Retinal pigment epithelial cell (primary cell): Measurements from ENCODE around the gene TMEM63B.

ENCODE experiments used
- DNase-seq: peaks from one replicate; pipeline ENCODE4 v3.0.0-alpha.2; 2010; ENCODE audit warnings: low read depth
- H3K4me3 ChIP-seq: 2 replicates; pipeline ENCODE4 v1.5.1; 2011; ENCODE audit warnings: mild to moderate bottlenecking, low read length, control low read depth, moderate library complexity
- TF ChIP-seq, protein P1 (sequence below): conservative IDR thresholded peaks from 2 replicates; pipeline ENCODE4 v1.5.1; 2011; ENCODE audit warnings: low read depth, low read length, control low read depth, inconsistent platforms

The TMEM63B gene

GRCh38 chr6:44176130-44176761, 48.9 kb downstream of the TMEM63B start:
- no peak for DNase-seq
- H3K4me3 ChIP-seq: no peak overlapping the region
- TF ChIP-seq, protein P1, sequence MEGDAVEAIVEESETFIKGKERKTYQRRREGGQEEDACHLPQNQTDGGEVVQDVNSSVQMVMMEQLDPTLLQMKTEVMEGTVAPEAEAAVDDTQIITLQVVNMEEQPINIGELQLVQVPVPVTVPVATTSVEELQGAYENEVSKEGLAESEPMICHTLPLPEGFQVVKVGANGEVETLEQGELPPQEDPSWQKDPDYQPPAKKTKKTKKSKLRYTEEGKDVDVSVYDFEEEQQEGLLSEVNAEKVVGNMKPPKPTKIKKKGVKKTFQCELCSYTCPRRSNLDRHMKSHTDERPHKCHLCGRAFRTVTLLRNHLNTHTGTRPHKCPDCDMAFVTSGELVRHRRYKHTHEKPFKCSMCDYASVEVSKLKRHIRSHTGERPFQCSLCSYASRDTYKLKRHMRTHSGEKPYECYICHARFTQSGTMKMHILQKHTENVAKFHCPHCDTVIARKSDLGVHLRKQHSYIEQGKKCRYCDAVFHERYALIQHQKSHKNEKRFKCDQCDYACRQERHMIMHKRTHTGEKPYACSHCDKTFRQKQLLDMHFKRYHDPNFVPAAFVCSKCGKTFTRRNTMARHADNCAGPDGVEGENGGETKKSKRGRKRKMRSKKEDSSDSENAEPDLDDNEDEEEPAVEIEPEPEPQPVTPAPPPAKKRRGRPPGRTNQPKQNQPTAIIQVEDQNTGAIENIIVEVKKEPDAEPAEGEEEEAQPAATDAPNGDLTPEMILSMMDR: no peak

DNA sequence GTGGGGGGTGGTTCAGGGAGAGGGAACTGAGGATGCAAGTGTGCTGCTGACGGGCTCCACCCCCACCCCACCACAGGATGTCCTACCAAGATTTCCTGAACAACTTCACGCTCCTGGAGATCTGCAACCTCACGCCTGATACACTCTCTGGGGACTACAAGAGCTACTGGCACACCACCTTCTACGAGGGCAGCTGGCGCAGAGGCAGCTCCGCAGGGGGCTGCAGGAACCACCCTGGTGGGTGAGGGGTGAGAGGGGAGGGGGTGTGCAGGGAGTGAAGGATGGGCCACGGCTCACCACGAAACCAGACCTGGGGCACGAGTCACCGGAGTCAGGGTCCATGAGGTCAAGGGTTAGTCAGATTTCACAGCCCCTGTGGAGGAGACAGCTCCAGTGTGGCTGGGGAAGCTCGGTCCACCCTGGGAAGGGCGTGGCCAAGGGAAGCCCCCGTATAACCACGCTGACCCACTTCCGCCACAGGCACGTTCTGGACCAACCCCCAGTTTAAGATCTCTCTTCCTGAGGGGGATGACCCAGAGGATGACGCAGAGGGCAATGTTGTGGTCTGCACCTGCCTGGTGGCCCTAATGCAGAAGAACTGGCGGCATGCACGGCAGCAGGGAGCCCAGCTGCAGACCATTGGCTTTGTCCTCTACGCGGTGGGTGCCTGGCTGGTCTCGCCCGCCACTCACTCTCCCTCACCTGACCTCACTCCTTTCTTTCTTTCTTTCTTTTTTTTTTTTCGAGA, 49.6 kb downstream of the TMEM63B start:
- no peak for DNase-seq
- TF ChIP-seq, protein P1: no peak
- H3K4me3 ChIP-seq: no peak overlapping the region

DNA sequence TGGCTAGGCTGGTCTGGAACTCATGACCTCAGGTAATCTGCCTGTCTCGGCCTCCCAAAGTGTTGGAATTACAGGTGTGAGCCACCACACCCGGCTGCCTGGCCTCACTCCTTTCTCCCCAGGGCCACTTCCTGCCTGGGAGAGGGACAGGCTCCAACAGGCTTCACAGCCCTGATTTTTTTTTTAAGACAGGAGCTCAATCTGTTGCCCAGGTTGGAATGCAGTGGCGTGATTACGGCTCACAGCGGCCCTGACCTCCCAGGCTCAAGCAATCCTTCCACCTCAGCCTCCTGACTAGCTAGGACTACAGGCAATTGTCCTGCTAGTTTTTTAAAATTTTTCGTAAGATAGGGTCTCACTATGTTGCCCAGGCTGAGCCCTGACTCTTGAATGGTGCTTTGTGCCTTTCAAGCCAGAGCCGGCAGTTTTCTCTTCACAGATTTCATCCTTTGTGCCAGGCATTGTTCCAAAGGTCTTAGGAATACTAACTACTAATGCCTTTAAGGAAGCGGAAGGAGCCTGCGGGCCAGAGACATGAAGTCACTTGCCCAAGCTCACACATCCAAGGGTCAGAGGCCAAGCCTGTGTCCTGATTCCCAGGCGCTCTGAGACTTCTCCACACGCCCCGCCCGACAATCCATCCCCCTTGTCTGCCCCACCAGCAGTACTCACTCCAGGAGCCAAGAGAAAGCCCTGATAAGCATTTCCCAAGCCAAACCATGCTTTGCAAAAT, 50.5 kb downstream of the TMEM63B start:
- no peak overlapping the region for H3K4me3 ChIP-seq
- TF ChIP-seq, protein P1: no peak
- DNase-seq: peak; percentile 48

DNA sequence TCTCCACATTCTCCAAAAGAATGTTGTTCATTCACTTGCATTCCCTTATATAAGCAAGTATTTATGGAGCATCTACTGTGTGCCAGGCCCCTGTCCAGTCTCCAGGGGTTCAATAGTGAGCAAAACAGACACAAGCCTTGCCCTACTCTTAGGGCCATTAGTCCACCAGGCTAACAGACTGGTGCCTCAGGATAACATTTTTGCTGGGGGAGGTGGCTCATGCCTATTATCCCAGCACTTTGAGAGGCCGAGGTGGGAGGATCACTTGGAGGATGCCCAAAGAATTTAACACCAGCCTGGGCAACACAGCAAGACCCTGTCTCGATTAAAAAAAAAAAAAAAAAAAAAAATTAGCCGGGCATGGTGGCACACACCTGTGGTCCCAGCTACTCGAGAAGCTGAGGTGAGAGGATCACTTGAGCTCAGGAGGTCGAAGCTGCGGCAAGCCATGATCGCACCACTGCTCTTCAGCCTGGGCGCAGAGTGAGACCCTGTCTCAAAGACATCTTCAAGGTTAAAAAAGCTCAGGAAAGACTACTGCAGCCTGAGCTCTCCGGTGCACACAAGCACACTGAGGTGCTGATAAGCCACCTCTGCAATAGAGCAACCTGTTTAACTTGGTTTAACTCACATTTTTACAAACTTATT, 51.2 kb downstream of the TMEM63B start:
- DNase-seq: no peak
- TF ChIP-seq, protein P1: no peak
- no peak overlapping the region for H3K4me3 ChIP-seq

- no peak overlapping the region for H3K4me3 ChIP-seq
- TF ChIP-seq, protein P1: no peak
- no peak for DNase-seq
These were observed 51.8 kb downstream of the TMEM63B start for GRCh38 chr6:44179072-44179536.

DNA sequence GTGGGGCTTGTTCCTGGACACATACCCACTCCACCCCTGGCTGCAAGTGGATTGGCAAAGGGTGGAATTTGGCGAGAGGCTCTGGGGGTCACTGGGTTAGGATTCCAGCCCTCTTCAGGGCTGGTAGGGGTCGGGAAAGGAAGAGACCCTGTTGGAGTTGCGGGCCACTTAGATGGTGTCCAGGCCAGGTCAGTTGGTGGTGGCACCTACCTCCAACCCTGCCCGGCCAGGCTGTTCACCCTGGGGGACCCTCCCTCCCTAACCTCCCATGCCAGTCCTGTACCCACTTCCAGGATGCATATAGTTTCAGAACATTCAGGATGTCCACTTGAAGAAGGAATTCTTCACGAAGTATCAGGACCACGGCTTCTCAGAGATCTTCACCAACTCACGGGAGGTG, 52.3 kb downstream of the TMEM63B start:
- TF ChIP-seq, protein P1: no peak
- no peak overlapping the region for H3K4me3 ChIP-seq
- DNase-seq: no peak
